NCI-H2227 treated with DMSO at 0.1 percent for 48 hours (cell line): Measurements from ENCODE around the gene TTC7B.
A peak's percentile ranks its signal among the peaks of the same experiment; 100 is the strongest.

Experiments
- DNase-seq: peaks from one replicate; lab custom pipeline; 2025; lab: John Stamatoyannopoulos, UW

TTC7B gene

GRCh38 chr14:90703841-90704737, 112.1 kb downstream of the TTC7B start:
- DNase-seq: no peak

GRCh38 chr14:90700933-90701776, 115.1 kb downstream of the TTC7B start:
- DNase-seq: no peak

DNA sequence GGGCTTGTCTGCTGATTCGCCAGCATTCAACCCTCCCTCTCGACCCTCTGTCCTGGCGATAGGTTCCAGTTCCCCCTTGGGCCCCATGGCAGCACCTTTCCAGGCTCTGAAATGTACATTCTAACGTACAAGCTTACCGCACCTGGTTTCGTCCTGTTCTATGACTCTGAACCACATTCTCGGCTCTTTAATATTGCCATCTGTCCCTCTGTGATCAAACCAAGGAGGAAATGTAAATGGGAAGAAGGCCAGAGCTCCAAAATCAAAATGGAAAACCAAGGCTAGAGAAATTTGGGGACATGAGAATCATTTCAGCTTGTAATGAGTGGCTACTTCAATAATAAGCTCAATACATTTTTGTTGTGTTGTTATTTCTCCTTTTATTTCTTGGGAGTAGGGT, 117.2 kb downstream of the TTC7B start:
- no peak for DNase-seq

DNA sequence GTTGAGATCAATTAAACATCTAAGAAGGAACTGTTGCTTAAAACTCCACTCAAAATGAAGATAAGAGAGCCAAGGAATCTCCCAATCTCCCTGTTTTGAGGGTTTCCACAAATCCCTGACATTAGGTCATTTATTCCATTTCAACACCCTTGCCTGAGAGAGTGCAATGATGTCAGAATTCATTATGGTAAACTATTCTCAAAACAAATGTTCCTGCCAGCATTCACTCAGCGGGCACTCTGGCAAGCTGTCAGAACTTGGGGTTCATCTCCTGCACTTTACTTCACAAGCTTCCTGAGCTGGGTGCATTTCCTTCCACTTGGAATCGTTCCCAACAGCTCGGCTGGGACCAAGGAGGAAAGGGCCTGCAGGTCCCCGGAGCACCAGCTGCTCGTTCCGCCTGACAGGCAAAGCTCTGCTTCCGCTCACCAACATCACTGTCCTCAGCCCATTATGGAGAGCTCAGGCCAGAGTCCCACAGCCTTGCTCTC, 117.8 kb downstream of the TTC7B start:
- no peak for DNase-seq

GRCh38 chr14:90697577-90698206, 118.5 kb downstream of the TTC7B start:
- peak; percentile 54 for DNase-seq

- DNase-seq: no peak
Observed at GRCh38 chr14:90697132-90697531, 119.1 kb downstream of the TTC7B start.

- no peak for DNase-seq
Observed at GRCh38 chr14:90696720-90697119, 119.5 kb downstream of the TTC7B start.

DNA sequence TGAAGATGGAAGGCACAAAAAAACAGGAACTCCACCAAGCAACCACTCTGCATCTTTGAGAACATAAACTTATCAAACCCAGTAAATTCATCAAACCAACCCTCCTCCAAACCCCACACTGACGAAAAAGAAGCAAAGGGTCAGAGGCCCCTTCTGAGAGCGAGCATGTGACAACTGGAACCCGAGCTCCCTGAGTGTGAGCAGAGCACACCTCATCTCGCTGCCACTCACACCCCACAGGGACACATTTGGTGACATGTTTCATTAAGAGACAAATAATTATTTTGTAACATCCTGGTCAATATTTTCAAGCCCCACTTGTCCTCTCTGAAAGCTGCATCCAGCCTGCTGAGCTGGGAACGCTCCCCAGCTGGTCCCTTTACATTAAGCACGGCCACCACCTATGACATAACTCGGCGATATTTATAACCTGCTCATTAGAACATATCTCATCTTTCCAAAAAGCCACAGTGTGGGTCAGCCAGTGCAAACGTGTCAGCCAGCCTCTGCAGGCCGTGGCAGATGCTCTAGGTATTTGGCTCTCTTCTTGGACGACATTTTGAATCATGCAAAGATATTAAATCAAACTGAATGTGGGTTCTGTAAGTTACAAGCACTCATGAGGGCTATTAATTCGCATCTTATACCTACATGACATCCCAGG, 120.1 kb downstream of the TTC7B start:
- no peak for DNase-seq

DNA sequence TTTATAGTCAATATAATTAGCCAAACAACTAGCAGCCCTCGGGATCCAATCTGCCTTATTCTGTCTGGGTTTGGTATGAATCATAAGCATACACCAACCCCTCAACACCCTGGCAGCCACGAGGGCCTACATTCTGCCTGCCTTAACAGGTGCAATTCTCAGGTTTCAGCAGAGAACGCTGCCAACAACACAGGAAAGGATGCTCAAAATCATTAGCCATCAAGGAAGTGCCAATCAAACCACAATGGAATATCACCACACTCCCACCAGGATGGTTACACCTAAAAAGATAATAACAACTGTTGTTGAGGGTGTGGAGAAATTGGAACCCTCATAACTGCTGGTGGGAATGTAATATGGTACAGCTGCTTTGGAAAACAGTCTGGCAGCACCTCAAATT, 122.8 kb downstream of the TTC7B start:
- no peak for DNase-seq

DNA sequence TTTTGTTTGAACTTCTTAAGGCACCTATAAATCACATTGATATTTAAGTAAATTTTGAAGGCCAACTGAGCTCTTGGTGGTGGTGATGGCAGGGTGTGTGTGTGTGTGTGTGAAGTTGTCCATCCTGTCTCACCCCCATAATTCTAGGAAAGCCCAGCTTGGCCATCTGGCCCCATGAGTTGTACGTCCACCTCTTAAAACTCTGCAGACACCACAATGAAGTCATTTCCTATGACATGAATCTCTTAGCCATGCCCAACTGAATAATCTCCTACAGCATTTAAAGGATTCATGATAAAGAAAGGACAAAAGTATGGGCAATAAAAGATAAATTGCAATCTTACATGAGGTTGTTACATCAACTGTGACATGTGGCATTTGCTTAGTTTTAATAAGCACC, 123.4 kb downstream of the TTC7B start:
- DNase-seq: no peak

GRCh38 chr14:90692061-90692460, 124.2 kb downstream of the TTC7B start:
- no peak for DNase-seq

GRCh38 chr14:90691627-90692026, 124.6 kb downstream of the TTC7B start:
- no peak for DNase-seq

DNA sequence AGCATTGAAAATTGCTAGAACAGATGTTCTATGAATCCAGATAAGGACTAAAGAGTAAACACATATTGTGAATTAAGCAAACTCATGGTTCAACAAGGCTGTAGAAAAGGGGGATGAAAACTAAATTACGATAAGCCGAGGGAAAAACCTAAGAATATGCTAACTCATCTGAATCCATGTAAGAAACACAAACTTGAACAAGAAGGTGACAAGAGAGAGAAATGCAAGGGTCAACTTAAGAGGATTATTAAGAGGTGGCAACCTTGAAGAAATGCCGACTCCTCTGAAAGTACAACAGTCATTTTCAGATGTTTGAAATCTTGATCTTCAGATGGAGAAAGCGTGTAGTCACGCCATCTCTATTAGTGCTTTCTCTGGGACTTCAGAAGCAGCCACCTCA, 128.6 kb downstream of the TTC7B start:
- DNase-seq: no peak

DNA sequence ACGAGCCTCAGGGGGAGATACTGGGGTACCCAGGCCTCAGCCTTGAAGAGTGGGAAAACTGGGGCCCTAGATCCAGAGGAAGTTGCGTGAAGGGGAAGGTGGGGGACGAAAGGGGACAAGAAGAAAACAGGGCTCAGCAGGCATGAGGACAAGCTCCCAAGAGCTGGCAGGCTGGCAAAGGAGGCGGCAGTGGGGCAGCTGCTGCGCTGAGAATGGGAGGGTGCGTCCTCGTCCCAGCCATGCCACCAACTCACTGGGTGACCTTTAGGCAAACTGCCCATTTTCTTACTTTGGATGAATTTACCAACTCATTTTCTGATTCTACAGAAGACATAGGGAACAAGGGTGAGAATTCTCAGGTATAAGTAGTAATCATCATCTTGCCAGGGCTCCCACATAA, 133.6 kb downstream of the TTC7B start:
- DNase-seq: no peak

- no peak for DNase-seq
Observed at GRCh38 chr14:90681929-90682328, 134.3 kb downstream of the TTC7B start.

DNA sequence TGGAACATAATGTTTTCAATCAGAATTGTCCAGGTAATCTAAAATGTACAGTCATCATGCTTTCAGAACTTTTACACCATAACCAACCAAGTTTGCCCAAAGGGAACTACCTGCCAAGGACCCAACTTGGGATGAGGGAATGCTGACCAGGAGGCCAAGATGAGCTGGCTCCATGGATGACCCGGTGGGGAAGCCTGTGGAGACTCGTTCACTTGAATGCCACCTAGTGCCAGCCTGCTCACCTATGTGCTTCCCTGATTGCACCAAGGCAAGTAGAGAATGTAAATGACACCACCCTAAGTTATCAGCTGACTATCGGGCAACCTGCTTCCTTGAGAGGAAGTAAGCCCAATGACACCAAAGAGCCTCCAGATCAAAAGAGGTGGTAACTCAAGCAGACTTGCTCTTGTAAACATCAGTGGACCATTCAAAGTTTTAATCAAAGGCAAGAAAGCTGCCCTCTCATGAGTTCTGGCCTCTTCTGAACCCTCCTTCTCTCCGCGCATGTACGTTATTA, 137.3 kb downstream of the TTC7B start:
- DNase-seq: no peak

- no peak for DNase-seq
Observed at GRCh38 chr14:90678420-90678819, 137.8 kb downstream of the TTC7B start.

- no peak for DNase-seq
Observed at GRCh38 chr14:90677484-90678050, 138.7 kb downstream of the TTC7B start.

DNA sequence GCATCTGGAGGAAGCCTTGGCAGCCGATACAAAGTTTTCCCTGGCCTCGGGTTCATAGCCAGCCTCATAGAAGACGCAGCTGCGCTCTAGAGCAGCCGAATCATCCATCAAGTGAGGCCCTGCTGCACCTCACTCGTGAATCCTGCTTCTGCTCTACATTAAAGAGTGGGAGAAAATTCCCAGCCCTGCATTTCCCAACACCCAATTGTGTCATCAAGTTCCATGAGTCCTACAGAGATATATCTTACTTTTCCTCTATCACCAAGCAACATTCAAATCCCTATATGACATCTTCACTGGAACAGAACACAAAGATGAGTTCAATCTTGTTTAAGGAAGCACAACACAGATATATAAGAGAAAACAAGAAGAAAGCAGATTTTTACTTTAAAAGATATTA, 139.3 kb downstream of the TTC7B start:
- no peak for DNase-seq

DNA sequence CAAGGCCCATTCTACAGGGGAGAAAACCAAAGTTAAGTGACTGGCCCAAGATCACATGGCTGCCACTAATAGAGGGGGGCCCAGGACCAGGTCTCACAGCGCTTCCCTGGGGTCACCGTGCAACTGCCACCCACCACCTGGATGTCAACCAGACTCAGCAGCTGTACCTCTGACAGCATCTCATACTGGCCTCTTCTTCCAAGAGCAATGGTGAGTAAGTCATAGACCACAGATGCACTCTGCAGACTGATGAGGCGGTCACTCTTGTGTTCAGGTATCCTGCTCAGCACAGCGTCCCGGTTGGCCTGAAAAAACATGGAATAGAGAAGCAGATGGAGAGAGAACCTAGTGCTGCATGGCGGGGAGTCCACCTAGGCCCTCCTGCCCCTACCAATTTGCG, 139.9 kb downstream of the TTC7B start:
- DNase-seq: no peak

DNA sequence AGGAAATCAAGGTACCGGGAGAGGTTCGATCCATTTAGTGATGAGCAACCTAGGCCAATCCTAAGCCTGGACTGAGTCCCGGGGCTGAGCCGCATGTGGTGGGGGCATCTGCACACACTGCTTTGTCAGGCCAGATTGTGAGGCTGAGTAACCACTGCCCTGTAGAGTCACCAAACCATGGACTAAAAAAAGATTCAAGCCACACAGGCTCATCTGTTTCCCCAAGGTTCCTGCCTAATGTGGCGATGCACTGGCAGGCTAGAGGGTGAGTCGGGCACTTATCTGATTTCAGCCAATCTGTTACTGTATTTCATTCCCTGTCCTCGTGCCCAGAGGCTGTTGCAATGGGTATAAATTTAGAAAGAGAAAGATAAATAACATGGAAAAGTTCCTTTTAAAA, 140.8 kb downstream of the TTC7B start:
- DNase-seq: no peak
